GM19238 (cell line): ENCODE data around the gene KTN1.
A peak's percentile ranks its signal among the peaks of the same experiment; 100 is the strongest.

Experiments used
- DNase-seq: peaks from one replicate; pipeline ENCODE4 v3.0.0; 2011; ENCODE audit warnings: low spot score; ENCODE audit not compliant: insufficient read length

KTN1 gene

DNA sequence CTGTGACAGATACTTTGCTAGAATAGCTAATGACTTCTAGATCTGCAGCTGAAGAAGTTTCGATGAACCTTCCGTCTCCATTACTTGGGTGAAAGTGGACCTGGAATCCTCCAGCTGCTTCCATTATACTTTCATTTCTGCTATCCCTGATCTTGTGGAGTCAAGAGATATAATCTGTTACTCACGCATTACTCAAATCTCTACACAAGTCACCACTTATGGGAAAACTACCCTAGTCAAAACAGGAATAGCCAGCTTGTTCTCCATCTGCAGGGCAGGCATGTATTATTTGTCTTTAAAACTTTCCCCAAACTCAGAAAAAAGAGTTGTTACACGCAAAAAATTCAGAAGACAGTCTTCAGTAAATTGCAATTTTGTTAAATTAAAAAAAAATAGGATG, 2.8 kb upstream of the KTN1 start:
- DNase-seq: no peak

DNA sequence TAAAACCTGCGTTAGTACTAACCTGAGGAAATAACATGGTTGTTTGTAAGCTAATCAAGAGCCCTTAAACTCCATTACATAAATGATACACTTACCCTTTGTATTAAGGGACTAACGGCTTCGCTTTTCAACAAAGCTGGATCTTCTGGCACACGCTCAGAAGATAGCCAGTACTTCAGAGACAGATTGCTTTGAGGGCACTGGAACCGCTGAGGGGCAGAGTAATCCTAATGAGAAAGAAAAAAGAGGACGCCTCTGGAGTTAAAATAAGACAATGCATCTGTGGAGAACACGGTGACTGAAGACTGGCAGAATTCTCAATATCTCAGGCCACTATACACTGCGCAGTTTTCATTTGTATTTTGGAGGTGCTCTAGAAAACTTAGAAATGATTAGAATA, 1.5 kb upstream of the KTN1 start:
- no peak for DNase-seq

DNA sequence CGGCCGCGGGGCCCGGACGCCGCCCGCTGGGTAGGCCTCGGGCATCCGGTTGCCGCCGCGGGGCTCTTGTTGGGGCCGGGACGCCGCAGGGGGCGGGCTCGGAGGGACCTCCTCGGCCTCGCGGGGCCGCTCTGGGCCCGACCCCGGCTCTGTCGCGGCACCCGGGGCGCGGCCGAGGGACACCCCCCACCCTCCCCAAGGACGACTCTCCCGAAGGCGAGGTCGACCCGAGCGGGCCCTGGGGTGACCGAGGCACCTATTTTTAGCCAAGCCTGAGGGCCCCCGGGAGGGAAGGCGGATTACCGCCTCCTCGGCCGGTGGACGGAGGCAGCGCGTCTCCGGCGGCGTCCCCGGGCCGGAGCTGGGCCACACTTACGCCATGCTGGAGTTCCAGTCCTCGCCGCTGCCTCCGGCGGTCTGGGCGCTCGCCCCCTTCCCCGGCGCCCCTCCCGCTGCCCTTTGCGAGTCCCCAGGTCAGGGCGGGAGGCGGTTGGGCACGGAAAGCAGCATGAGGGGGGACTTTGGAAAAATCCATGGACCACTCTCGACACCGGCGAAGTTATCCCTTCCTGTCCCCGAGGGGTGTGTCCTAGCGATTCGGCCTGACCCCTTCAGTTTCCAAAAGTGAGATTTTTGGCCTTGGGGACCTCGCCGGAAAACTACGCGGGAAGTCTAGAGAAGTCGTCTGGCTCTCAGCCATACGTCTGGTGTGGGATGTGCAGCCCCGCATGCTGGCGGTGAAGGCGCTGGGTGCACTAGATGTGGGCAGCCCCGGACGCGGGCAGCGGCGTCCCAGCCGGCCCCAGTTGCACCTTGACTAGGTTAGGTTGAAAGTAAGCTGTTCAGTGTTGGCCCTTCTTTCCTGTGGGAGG, 699 bp downstream of the KTN1 start:
- DNase-seq: peak; percentile 50

DNA sequence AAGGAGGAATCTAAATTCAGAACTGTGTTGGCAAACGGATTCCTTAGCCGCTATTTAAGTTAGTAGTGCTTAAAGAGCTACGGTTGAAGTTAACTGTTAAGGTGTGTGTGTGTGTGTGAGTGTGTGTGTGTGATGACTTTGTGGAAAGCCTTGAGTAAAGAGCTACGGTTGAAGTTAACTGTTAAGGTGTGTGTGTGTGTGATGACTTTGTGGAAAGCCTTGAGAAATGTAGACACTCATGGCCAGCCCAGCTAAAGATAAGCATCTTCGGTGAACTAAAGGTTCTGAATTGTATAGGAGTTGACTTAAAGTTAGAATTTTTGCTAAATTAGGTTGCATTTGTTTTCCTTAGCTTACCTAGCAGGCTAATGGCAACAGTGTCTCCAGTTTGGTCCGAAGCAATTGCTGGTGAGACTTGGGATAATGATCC, 1.4 kb downstream of the KTN1 start:
- no peak for DNase-seq

GRCh38 chr14:55582746-55583145, 2.7 kb downstream of the KTN1 start:
- DNase-seq: peak; percentile 8

- DNase-seq: no peak
Measured at GRCh38 chr14:55583942-55584468, 4.0 kb downstream of the KTN1 start.

DNA sequence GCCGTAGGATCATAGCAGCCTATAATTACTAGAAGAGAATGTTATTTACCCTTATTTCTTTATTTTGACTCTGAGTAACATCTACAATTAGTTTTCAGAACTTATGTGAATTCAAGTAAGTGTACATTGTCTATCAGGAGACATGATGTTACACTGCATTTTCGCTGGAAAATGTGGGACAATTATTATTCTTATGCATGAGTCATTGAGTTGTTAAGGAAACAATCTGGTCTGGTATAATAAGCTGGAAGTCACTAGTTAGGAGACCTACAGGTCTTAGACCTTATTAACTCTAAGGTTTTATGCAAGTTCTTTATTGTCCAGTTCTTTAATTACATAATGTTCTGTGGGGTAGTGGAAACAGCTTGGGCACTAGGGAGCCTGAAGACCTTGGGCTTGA, 5.8 kb downstream of the KTN1 start:
- no peak for DNase-seq

DNA sequence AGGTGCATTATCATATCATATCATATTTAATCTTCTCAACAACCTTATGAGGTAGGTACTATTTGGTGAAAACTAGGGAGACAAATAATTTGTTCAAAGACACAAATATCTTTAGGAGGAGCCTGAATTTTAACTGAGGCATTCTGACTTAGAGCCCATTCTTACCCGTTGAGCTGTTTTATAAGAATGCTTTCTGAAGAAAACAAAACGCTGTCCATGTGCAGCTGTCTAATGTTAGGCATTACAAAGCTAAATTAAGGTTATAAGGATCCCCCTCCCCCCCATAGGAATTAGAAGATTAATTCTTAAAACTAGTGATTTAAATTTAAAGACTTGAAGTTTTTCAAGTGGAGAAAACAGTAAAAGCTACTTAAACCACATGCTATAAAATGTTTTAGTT, 6.4 kb downstream of the KTN1 start:
- no peak for DNase-seq

DNA sequence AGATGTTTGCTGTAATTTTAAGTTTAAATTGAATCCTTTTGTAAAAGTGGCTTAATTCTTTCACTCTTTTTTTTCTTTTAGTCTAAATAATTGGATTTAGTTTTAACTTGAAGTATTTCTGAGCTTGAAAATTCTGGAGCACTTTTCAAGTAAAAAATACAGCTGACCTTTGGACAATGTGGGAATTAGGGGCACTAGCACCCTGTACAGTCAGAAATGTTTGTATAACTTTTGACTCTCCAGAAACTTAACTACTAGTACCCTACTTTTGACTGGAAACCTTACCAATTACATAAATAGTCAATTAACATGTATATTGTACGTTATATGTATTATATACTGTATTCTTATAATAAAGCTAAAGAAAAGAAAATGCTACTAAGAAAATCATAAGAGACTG, 7.8 kb downstream of the KTN1 start:
- no peak for DNase-seq

DNA sequence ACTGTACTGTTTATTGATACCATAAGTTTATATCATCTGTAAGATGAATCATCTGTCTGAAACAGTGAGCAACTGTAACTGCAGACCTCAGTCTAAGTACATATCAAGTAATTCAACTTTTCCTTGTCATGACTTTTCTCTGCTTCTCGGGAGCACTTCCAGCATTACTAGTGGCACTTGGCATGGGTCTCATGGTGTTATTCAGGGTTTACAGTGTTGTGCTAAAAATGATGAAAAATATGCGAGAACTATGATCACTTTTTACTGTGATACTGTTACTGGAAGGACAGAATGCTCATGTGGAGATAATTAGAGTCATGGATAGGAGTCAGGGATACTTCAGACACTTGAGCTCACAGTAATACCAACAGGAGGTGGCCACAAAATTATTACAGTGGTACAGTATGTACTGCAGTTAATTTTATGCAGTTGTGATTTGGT, 8.3 kb downstream of the KTN1 start:
- no peak for DNase-seq

- DNase-seq: no peak
Measured at GRCh38 chr14:55589171-55589570, 9.2 kb downstream of the KTN1 start.

- DNase-seq: no peak
Measured at GRCh38 chr14:55592436-55592835, 12.4 kb downstream of the KTN1 start.

- DNase-seq: no peak
Measured at GRCh38 chr14:55593698-55594097, 13.7 kb downstream of the KTN1 start.

DNA sequence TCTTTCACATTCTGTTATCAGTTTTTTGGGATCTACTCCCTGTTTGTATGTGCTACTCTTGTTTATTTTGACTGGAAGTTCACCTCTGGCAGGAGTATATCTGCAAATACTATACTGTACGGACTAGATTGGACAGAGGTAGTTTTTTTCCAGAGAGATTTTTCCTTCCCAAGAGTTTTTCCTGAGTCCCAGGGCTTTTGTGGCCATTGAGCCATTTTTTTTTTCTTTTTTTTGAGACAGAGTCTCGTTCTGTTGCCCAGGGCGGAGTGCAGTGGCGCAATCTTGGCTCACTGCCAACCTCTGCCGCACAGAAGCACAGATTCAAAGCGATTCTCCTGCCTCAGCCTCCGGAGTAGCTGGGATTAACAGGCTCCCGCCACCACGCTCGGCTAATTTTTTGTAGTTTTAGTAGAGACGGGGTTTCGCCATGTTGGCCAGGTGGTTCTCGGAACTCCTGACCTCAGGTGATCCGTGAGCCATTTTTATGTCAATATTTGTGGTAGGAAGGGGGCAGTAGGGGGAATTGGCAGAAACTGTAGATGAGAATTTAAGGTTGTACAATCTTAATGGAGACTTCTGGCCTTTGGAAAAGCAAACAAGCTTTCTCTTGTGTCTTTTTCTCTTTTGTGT, 19.4 kb downstream of the KTN1 start:
- DNase-seq: no peak

- no peak for DNase-seq
Measured at GRCh38 chr14:55600784-55601561, 21.0 kb downstream of the KTN1 start.

DNA sequence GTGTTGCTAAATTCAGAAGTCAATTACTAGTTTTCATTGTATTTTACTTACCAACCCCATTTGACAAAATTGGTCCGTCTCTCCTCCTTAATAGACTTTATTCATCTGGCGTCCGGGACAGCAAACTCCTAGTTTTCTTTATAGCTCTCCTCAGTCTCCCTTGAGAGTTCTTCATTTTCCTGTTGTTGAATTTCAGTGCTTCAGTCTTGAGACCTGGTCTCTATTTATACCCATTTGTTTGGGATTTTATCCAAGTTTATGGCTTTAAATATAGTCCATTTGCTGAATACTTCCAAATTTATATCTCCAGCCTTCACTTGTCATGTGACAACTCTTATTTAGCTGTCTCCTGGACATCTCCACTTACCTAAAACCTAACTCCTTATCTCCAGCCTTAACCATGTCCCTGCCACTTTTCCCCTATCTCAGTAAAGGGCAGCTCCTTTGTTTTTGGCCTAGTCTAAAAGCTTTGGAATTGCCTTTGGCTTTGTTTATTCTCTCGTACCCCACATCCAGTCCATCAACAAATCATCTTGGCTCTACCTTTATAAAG, 23.5 kb downstream of the KTN1 start:
- DNase-seq: no peak

- DNase-seq: no peak
Measured at GRCh38 chr14:55604488-55604887, 24.5 kb downstream of the KTN1 start.

DNA sequence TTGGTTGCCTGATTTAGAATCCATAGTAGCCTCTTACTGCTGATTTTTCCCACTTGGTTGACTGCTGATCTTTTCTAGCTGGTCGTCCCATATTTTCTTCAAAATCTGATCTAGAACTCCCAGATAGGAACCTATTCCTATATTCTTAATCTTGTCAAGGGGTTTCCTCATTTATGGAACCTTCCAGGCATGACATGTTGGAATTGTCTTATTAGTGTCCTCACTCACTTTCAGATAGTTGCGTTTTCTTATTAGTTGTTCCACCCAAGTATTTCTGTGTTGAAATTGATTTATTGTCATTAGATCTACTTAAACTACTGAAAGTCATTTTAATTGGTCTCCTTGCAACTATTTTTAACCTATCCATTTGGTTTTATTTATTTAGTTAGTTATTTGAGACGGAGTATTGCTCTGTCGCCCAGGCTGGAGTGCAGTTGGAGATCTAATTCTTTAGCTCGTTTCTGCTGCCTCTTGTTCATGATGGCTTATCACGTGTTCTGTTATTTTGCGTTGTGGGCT, 25.0 kb downstream of the KTN1 start:
- DNase-seq: no peak

GRCh38 chr14:55605793-55606192, 25.8 kb downstream of the KTN1 start:
- DNase-seq: no peak

DNA sequence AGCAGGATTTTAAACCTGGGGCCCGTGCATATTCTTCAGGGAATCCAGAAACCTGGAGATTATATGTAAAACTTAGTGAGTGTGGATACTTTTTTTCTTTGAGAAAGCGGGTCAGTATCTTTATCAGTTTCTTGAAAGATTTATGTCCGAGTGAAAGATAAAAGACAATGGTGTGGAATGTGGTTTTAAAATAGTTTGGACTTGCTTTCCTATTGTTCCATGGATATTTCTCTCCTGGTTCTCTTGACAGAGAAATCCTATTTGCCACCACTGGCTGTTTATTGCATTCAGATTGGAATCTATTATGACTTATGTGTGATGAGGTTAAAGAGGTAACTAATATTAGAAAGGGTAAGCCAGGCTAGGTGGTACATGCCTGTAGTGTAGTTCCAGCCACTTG, 27.4 kb downstream of the KTN1 start:
- no peak for DNase-seq

DNA sequence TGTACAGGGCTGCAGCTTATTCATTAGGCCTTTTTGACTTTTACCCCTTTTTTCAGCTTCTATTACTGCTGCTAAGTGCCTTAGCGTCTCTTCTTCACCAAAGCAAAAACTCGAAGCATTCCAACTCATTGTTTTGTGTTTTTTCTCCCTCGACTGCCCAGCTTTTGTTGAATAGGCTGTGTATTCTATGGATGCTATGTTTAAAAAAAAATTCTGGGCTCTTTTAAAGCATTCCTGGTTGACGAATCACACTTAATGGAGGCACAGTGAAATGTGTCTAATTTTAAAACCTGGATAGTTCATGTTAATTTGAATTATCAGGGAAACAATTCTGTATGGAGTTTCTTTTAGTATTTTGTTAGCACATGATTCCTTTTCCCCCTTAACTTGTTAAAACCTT, 29.7 kb downstream of the KTN1 start:
- DNase-seq: no peak
